Coronary artery (tissue), 2 donors: ENCODE data around the gene CNNM2.

Experiments used
- DNase-seq: peaks from one replicate; pipeline ENCODE4 v3.0.0-alpha.2; 2017; ENCODE audit warnings: low spot score
- H3K27ac ChIP-seq, 2 donors: fragments of 200-600 bp; sonication (generic); one replicate each; pipeline ENCODE4 v1.5.1; 2016 to 2019
- H3K4me3 ChIP-seq: fragments of 200-600 bp; sonication (generic); 2 replicates; pipeline ENCODE4 v1.5.1; 2016; ENCODE audit warnings: mild to moderate bottlenecking, moderate library complexity
- CTCF ChIP-seq: fragments of 200-600 bp; sonication (generic); IDR thresholded peaks from one replicate; pipeline ENCODE4 v1.5.1; 2019; ENCODE audit warnings: antibody characterized with exemption

CNNM2 gene

GRCh38 chr10:103025696-103026095 is 107.6 kb downstream of the CNNM2 start:
- H3K4me3 ChIP-seq = no peak overlapping the region
- no peak overlapping the region for H3K27ac ChIP-seq
- no peak for DNase-seq
- no peak for TF ChIP-seq CTCF

GRCh38 chr10:103038570-103038969 is 120.5 kb downstream of the CNNM2 start:
- peak overlapping the region; percentile 35 to 72 for H3K27ac ChIP-seq
- H3K4me3 ChIP-seq = no peak overlapping the region
- no peak for TF ChIP-seq CTCF
- DNase-seq = no peak

- no peak for DNase-seq
- TF ChIP-seq CTCF = no peak
Measured at GRCh38 chr10:103040418-103040817, 122.3 kb downstream of the CNNM2 start.

GRCh38 chr10:103041391-103041790 is 123.3 kb downstream of the CNNM2 start:
- Histone ChIP-seq H3K27ac (peak overlapping the region; percentile 25 to 77), H3K4me3 (no peak overlapping the region)
- DNase-seq = no peak
- no peak for TF ChIP-seq CTCF

More at GRCh38 chr10:103040418-103040817, 122.3 kb downstream of the CNNM2 start:
- peak overlapping the region in 1 of 2 donors; percentile 77 for H3K27ac ChIP-seq
- H3K4me3 ChIP-seq = no peak overlapping the region

- H3K4me3 ChIP-seq = no peak overlapping the region
- no peak for DNase-seq
- peak overlapping the region in 1 of 2 donors; percentile 77 for H3K27ac ChIP-seq
- no peak for TF ChIP-seq CTCF
Measured at GRCh38 chr10:103042129-103042528, 124.0 kb downstream of the CNNM2 start.

GRCh38 chr10:103042908-103043307 is 124.8 kb downstream of the CNNM2 start:
- no peak for TF ChIP-seq CTCF
- DNase-seq = no peak
- peak overlapping the region in 1 of 2 donors; percentile 69 for H3K27ac ChIP-seq
- H3K4me3 ChIP-seq = no peak overlapping the region

GRCh38 chr10:103044942-103045489 is 126.9 kb downstream of the CNNM2 start:
- no peak for TF ChIP-seq CTCF
- no peak for DNase-seq
- Histone ChIP-seq H3K4me3 (peak overlapping the region; percentile 55), H3K27ac (peak overlapping the region; percentile 77 to 89)
